ENCODE measurements around the gene PRDM5. TPM values are rescaled to one million over a fixed set of nuclear protein-coding genes. Genes with fewer than 3 reads are reported as not detected.

PRDM5 gene
- total RNA-seq, 1 donor from 2014 or later = 21.9 TPM

DNA sequence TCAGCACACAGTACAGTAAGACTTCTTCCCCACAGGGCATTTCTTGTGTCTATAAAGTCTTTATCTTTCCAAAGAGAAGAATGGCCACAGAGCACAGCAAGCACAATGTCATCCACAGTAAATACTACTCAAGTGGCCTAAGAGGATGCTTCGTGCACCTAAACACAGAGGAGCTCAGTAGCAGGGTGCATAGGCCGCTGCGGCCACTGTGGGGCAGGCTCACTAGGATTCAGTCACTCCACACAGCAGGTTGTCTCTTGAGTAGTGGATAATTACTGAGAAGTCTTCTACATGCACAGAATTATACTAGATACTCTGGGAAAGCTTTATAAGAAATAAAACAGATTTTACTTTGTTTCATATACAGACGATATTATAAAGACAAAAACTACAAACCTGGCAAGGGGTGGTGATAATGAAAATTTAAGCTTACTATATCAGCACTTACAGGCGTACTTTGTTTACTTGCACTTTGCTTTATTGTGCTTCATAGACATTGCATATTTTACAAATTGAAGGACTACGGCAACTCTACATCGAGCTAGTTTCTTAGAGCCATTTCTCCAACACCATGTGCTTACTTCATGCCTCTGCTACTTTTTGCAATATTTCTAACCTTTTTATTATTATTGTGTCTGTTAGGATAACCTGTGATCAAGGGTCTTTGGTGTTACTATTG, 78.5 kb downstream of the PRDM5 start:
- Mint-ChIP-seq H3K4me1 (no peaks in the 10 kb centered on the region), H3K27me3 (ENCODE audit: low read depth) (no peaks in the 10 kb centered on the region), H3K9me3 (no peaks in the 10 kb centered on the region), H3K36me3 (ENCODE audit: low read depth) (peaks cover 7% of the 10 kb centered on the region), H3K27ac (ENCODE audit: unreplicated experiment) (no peak overlapping the region), H3K4me3 (no peak overlapping the region)
- TF ChIP-seq, protein P1, sequence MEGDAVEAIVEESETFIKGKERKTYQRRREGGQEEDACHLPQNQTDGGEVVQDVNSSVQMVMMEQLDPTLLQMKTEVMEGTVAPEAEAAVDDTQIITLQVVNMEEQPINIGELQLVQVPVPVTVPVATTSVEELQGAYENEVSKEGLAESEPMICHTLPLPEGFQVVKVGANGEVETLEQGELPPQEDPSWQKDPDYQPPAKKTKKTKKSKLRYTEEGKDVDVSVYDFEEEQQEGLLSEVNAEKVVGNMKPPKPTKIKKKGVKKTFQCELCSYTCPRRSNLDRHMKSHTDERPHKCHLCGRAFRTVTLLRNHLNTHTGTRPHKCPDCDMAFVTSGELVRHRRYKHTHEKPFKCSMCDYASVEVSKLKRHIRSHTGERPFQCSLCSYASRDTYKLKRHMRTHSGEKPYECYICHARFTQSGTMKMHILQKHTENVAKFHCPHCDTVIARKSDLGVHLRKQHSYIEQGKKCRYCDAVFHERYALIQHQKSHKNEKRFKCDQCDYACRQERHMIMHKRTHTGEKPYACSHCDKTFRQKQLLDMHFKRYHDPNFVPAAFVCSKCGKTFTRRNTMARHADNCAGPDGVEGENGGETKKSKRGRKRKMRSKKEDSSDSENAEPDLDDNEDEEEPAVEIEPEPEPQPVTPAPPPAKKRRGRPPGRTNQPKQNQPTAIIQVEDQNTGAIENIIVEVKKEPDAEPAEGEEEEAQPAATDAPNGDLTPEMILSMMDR (conservative IDR thresholded peaks at IDR 0.05) = peak; percentile 49
- no peak for DNase-seq (ENCODE audit: low read depth, low spot score)

DNA sequence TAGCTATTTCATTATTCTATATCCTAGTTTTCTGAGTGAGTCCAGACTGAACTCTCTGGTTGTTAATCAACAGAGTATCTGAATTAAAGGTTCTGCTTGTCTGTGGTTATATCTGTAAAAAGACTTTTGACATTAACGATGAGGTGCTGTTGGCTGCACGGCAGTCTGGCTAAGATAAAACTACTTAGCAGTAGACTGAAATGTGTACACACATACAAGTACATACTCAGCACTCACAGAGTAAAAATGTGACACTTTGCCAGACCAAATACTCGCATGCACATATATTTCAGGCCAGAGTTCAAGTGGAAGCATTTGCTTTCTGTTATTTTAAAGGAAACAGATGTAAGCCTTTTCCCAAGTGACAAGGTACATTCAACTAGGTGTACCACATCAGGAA, 80.5 kb downstream of the PRDM5 start:
- no peaks in the 10 kb centered on the region for H3K4me1 Mint-ChIP-seq
- H3K27ac Mint-ChIP-seq (ENCODE audit: unreplicated experiment) = no peak overlapping the region
- H3K9me3 Mint-ChIP-seq = no peaks in the 10 kb centered on the region
- no peak overlapping the region for H3K4me3 Mint-ChIP-seq
- no peaks in the 10 kb centered on the region for H3K27me3 Mint-ChIP-seq (ENCODE audit: low read depth)
- no peak for DNase-seq (ENCODE audit: low read depth, low spot score)
- TF ChIP-seq, protein P1 (conservative IDR thresholded peaks at IDR 0.05) = no peak
- peaks cover 8% of the 10 kb centered on the region for H3K36me3 Mint-ChIP-seq (ENCODE audit: low read depth)

DNA sequence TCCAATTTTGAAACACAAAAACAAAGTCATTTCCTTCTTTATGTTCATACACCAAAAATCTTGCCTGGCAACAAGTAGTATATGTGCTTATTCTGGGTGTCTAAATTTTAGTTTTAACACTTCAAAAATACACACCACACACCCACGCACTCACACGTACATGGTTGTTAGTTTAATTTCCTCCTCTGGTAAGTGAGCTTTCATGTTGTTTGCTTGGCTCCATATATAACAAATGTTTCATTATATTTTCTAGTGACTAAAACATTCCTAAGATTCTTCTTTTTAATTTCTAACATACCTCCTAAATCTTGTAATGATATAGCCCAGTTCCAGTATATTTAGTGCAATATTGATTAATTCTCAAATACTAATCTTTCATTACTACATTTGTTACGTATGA, 80.9 kb downstream of the PRDM5 start:
- no peak overlapping the region for H3K4me3 Mint-ChIP-seq
- H3K27me3 Mint-ChIP-seq (ENCODE audit: low read depth) = no peaks in the 10 kb centered on the region
- TF ChIP-seq, protein P1 (conservative IDR thresholded peaks at IDR 0.05) = no peak
- no peaks in the 10 kb centered on the region for H3K9me3 Mint-ChIP-seq
- H3K27ac Mint-ChIP-seq (ENCODE audit: unreplicated experiment) = no peak overlapping the region
- peaks cover 6% of the 10 kb centered on the region for H3K36me3 Mint-ChIP-seq (ENCODE audit: low read depth)
- H3K4me1 Mint-ChIP-seq = no peaks in the 10 kb centered on the region
- DNase-seq (ENCODE audit: low read depth, low spot score) = no peak

DNA sequence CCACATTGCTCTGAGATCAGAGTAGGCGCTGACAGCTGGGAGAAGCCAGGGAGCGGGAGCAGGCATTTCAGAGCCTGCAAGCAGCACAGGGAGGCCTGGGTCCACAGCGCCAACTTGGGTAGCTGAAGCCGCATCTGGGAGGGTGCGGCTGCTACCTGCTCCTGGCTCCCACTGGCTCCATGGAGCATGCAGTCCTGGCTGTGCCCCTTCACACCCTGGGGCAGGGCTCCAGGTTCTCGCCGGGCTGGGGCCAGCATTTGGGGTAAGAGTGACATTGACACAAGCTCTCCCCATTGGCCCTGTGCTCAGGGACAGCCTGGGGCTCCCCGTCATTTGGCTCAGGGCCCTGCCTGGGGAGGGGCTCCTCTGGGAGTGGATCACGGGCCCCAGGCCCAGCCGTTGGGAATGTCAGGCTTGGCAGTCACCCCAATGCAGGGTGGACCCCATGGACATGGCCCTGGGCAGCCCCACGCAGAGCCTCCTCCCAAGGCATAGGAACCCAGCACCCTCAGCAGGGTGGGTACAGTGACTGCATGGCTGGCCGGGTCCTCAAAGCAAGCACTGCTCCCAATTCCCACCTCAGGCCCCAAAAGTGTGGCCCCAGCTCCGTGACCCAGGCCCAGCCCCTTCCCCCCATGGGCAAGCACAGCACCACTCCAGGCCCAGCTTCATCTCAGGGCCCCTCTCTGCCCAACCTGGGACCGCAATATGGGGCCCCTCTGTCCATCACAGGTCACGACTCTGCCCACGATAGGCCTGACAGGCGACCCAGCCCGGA, 82.4 kb downstream of the PRDM5 start:
- no peaks in the 10 kb centered on the region for H3K4me1 Mint-ChIP-seq
- no peaks in the 10 kb centered on the region for H3K9me3 Mint-ChIP-seq
- H3K36me3 Mint-ChIP-seq (ENCODE audit: low read depth) = peaks cover 4% of the 10 kb centered on the region
- H3K27ac Mint-ChIP-seq (ENCODE audit: unreplicated experiment) = no peak overlapping the region
- DNase-seq (ENCODE audit: low read depth, low spot score) = no peak
- TF ChIP-seq, protein P1 (conservative IDR thresholded peaks at IDR 0.05) = no peak
- no peak overlapping the region for H3K4me3 Mint-ChIP-seq
- H3K27me3 Mint-ChIP-seq (ENCODE audit: low read depth) = no peaks in the 10 kb centered on the region

DNA sequence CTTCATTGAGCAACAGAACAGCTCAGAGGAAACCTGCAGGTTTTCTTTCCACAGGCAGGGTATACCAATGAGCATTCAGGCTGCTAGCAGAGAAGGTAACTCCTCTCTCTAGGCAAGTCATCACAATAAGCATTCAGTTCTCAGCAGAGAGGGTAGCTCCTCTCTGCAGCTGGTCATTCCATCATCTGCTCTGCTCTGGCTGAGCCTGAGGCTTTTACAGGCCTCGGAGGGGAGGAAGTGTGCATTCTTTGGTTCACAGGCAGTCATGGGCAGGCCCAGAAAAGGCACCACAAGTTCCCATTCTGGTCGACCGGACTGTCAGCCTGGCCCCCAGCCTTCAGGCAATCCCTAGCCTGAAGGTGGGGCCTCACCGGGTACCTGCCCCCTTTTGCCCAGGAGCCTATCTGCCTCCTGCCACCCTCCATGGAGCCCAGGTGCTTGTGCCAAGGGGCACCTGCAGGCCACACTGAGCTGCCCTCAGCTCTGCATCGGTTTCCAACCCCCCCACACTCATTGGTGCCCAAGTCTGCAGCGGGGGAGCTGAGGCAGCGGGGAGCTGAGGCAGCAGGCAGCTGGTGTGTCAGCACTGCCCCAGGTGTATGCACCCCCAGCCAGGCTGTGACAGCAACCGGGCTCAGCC, 83.1 kb downstream of the PRDM5 start:
- DNase-seq (ENCODE audit: low read depth, low spot score) = no peak
- Mint-ChIP-seq H3K36me3 (ENCODE audit: low read depth) (peaks cover 9% of the 10 kb centered on the region), H3K9me3 (no peaks in the 10 kb centered on the region), H3K4me3 (no peak overlapping the region), H3K27ac (ENCODE audit: unreplicated experiment) (no peak overlapping the region), H3K4me1 (no peaks in the 10 kb centered on the region), H3K27me3 (ENCODE audit: low read depth) (no peaks in the 10 kb centered on the region)
- TF ChIP-seq, protein P1 (conservative IDR thresholded peaks at IDR 0.05) = no peak

All from neural crest cell (in vitro differentiated cells).